Neuronal stem cell (in vitro differentiated cells): Measurements from ENCODE around the gene TRPC4AP.

Experiments
- DNase-seq: peaks from one replicate; pipeline ENCODE4 v3.0.0-alpha.2; 2013; ENCODE audit warnings: low spot score
- H2AFZ ChIP-seq: one replicate; pipeline ENCODE4 v1.6.1; 2013; ENCODE audit warnings: mild to moderate bottlenecking, low read length, inconsistent platforms
- H2AK5ac ChIP-seq: 2 replicates; pipeline ENCODE4 v1.6.1; 2013; ENCODE audit warnings: low read depth, mild to moderate bottlenecking, inconsistent platforms, low read length, moderate library complexity, mixed read lengths
- H2BK120ac ChIP-seq: 2 replicates; pipeline ENCODE4 v1.6.1; 2013; ENCODE audit warnings: low read depth, mild to moderate bottlenecking, inconsistent platforms, low read length, moderate library complexity, mixed read lengths
- H2BK12ac ChIP-seq: one replicate; pipeline ENCODE4 v1.6.1; 2013; ENCODE audit warnings: low read length, inconsistent platforms
- H2BK15ac ChIP-seq: 2 replicates; pipeline ENCODE4 v1.6.1; 2013; ENCODE audit warnings: mild to moderate bottlenecking, low read length, inconsistent platforms, mixed read lengths
- H2BK5ac ChIP-seq: one replicate; pipeline ENCODE4 v1.6.1; 2013; ENCODE audit warnings: inconsistent platforms, mild to moderate bottlenecking, low read length, moderate library complexity
- H3K14ac ChIP-seq: one replicate; pipeline ENCODE4 v1.6.1; 2013; ENCODE audit warnings: low read length, inconsistent platforms
- H3K18ac ChIP-seq: 2 replicates; pipeline ENCODE4 v1.6.1; 2013; ENCODE audit warnings: low read length, inconsistent platforms
- H3K23ac ChIP-seq: 2 replicates; pipeline ENCODE4 v1.6.1; 2013; ENCODE audit warnings: low read depth, mild to moderate bottlenecking, mixed read lengths, low read length, inconsistent platforms; ENCODE audit not compliant: poor library complexity
- H3K27ac ChIP-seq: replicated peaks from 3 replicates; pipeline ENCODE4 v1.5.1; 2013; ENCODE audit warnings: low read length, inconsistent platforms
- H3K27me3 ChIP-seq, 3 experiments: 2 replicates each; pipeline ENCODE4 v1.6.1; 2013; ENCODE audit warnings: low read length in 3 of 3, mild to moderate bottlenecking in 2 of 3, inconsistent platforms in 1 of 3, low read depth in 1 of 3, mixed read lengths in 1 of 3, moderate library complexity in 1 of 3; ENCODE audit not compliant: control insufficient read depth in 3 of 3, insufficient read depth in 3 of 3
- H3K36me3 ChIP-seq, 2 donors: replicated peaks in 1 of 2; 2 replicates each; pipeline ENCODE4 v1.6.1; 2013; ENCODE audit warnings: low read length in 2 of 2; ENCODE audit not compliant: control insufficient read depth in 2 of 2, insufficient read depth in 2 of 2
- H3K4ac ChIP-seq: 2 replicates; pipeline ENCODE4 v1.6.1; 2013; ENCODE audit warnings: inconsistent platforms, mild to moderate bottlenecking, low read length, moderate library complexity
- H3K4me1 ChIP-seq, 2 donors: 1 replicate in 1 of 2; 2 replicates in 1 of 2; pipeline ENCODE4 v1.6.1; 2013; ENCODE audit warnings: low read length in 2 of 2, low read depth in 1 of 2; ENCODE audit not compliant: control insufficient read depth in 2 of 2, insufficient read depth in 1 of 2
- H3K4me2 ChIP-seq: one replicate; pipeline ENCODE4 v1.6.1; 2013; ENCODE audit warnings: mild to moderate bottlenecking, low read length, inconsistent platforms; ENCODE audit not compliant: insufficient read depth, poor library complexity, severe bottlenecking
- H3K4me3 ChIP-seq, 2 donors: 2 replicates each; pipeline ENCODE4 v1.5.1; 2013; ENCODE audit warnings: low read length in 2 of 2, mild to moderate bottlenecking in 2 of 2, inconsistent platforms in 1 of 2, moderate library complexity in 1 of 2
- H3K79me1 ChIP-seq: one replicate; pipeline ENCODE4 v1.6.1; 2013; ENCODE audit warnings: low read depth, mild to moderate bottlenecking, inconsistent platforms, low read length, moderate library complexity
- H3K9ac ChIP-seq: one replicate; pipeline ENCODE4 v1.6.1; 2013; ENCODE audit warnings: mild to moderate bottlenecking, low read depth, low read length, inconsistent platforms; ENCODE audit not compliant: poor library complexity
- H3K9me3 ChIP-seq, 2 donors: replicated peaks in 1 of 2; 2 replicates each; pipeline versions ENCODE3 to v1.6.1; 2013; ENCODE audit warnings: low read length in 2 of 2, mild to moderate bottlenecking in 2 of 2, inconsistent platforms in 1 of 2, low read depth in 1 of 2, mixed read lengths in 1 of 2, moderate library complexity in 1 of 2; ENCODE audit not compliant: control insufficient read depth in 2 of 2, insufficient read depth in 1 of 2
- H4K8ac ChIP-seq: one replicate; pipeline ENCODE4 v1.6.1; 2013; ENCODE audit warnings: low read depth, mild to moderate bottlenecking, inconsistent platforms, low read length, moderate library complexity
- H4K91ac ChIP-seq: one replicate; pipeline ENCODE4 v1.6.1; 2013; ENCODE audit warnings: low read length, low read depth, mild to moderate bottlenecking, inconsistent platforms; ENCODE audit not compliant: poor library complexity
- WGBS, 2 donors: extraction: QIAGEN DNeasy Blood & Tissue Kit; methylation state at CpG; one replicate each; pipeline ENCODE4 v1.1.7; 2013; ENCODE audit warnings: missing lambda C conversion rate in 2 of 2, mixed read lengths in 1 of 2; ENCODE audit not compliant: insufficient read length in 2 of 2, insufficient replicate concordance in 1 of 2; ENCODE audit errors: extremely low coverage in 2 of 2; 5-methylcytosine and 5-hydroxymethylcytosine counted together

TRPC4AP gene

DNA sequence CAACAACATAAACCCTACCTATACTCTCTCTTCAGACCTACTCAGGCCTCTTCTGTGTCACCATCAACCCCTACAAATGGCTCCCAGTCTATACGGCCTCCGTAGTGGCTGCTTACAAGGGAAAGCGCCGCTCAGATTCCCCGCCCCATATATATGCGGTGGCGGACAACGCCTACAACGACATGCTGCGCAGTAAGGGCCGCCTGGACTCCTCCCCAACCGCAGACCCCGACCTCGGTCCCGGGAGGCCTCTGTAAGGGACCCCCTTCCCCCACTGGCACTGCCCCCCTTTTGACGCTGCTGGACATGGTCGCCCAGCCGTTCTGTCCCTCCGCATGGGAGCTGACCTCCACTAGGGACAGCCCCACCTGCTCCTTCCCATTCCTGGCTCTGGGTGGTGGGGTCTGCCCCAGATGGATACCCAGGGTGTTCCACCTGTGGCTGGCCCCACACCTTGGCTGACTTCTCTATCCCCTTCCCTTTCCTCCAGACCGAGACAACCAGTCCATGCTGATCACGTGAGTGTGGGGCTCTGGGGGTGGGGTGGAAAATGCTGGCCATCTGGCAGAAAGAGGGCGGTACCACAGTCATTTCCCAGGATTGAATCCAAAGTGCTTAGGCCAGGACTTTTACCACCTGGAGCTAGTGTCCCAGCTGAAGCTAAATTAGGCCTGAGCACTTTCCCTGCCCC lies 111.9 kb downstream of the TRPC4AP start:
- Histone ChIP-seq H2AK5ac (peak overlapping the region; percentile 81), H3K4ac (no peak overlapping the region), H3K9me3 (no peaks in the 10 kb centered on the region), H3K4me3 (no peak overlapping the region), H3K9ac (no peak overlapping the region), H2BK12ac (peak overlapping the region; percentile 22), H2AFZ (no peak overlapping the region), H3K79me1 (no peaks in the 10 kb centered on the region), H4K8ac (no peak overlapping the region), H3K18ac (peak overlapping the region; percentile 93), H3K36me3 (no peaks in the 10 kb centered on the region), H2BK120ac (peak overlapping the region; percentile 41), H3K14ac (peak overlapping the region; percentile 89), H4K91ac (no peak overlapping the region), H3K27ac (no peak overlapping the region), H2BK5ac (no peak overlapping the region), H2BK15ac (peak overlapping the region; percentile 49), H3K4me2 (no peak overlapping the region), H3K27me3 (peaks cover 0 to 8% (median 7%) of the 10 kb centered on the region in 3 experiments), H3K23ac (peak overlapping the region; percentile 85), H3K4me1 (peaks cover 5 to 20% of the 10 kb centered on the region in 2 donors)
- DNase-seq = no peak
- WGBS, 2 donors = no CpG with 5 or more reads among the region's 22 CpGs

DNA sequence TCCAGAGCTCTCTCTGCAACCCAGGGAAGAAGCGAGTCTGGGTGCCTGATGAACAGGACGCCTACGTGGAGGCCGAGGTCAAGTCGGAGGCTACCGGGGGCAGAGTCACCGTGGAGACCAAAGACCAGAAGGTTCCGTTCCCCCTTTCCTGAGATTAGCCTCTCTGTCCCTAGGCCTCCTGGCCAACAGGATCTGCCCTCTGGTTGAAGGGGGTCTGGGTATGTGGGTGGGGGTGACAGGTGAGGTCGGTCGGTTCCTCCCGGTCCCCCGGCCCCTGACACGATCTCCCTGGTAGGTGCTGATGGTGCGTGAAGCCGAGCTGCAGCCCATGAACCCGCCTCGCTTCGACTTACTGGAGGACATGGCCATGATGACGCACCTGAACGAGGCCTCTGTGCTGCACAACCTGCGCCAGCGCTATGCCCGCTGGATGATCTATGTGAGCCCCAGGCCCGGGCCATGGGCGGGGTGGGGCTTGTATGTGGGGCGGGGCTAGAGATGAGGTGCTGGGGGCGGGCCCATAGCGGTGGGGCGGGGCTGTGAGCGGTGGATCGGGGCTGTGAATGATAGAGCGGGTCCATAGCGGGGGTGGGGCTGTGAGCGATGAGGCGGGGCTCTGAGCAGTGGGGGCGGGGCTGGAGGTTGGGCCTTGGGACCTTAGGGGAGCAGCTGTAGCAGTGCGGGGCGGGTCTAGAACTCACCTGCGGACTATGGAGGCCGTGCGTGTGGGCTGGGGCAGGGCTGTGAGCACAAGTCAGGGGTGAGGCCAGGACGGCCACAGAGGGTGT lies 113.0 kb downstream of the TRPC4AP start:
- Histone ChIP-seq H3K9me3 (no peaks in the 10 kb centered on the region), H2BK12ac (no peak overlapping the region), H2BK120ac (peak overlapping the region; percentile 81), H2BK5ac (no peak overlapping the region), H4K8ac (peak overlapping the region; percentile 82), H4K91ac (no peak overlapping the region), H3K9ac (peak overlapping the region; percentile 12), H3K23ac (peak overlapping the region; percentile 60), H3K36me3 (no peaks in the 10 kb centered on the region), H3K4me2 (no peak overlapping the region), H3K4ac (no peak overlapping the region), H3K14ac (peak overlapping the region; percentile 21), H3K18ac (peak overlapping the region; percentile 38), H3K4me1 (peaks cover 5 to 20% of the 10 kb centered on the region in 2 donors), H2BK15ac (peak overlapping the region; percentile 75), H2AK5ac (peak overlapping the region; percentile 43), H3K27me3 (peaks cover 0 to 8% (median 7%) of the 10 kb centered on the region in 3 experiments), H3K79me1 (no peaks in the 10 kb centered on the region), H3K4me3 (no peak overlapping the region), H3K27ac (no peak overlapping the region), H2AFZ (no peak overlapping the region)
- no CpG with 5 or more reads among the region's 42 CpGs for WGBS, 2 donors
- no peak for DNase-seq

DNA sequence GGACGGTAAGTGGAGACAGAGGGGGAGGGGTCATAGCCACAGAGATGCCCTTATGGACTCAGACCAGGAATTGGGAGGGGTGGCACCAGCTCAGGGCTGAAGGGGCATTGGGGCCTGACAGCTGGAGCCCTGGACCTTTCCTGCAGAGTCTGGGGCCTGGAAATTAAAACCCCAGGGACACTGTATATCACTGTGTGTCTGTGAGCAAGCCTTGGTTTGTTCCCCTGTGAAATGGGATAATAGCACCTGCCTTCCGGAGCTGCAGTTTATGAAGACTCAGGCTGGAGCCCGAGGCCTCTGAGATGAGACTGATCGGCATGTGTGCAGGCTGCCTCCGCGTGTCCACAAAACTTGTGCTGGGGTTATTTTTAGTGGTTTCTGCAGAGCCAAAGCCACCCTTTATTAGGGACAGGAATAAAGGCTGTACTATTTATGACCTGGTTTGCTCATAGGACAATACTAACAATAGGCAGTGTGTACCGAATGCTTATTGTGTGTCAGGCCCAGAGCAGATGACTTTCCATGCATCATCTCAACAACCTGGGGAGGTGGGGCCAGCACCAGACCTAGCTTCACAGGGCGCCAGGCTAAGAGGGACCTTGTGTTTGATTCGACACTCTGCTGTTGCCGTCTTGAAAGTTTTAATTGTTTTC lies 114.4 kb downstream of the TRPC4AP start:
- no peaks in the 10 kb centered on the region for H3K27me3 ChIP-seq
- H3K36me3 ChIP-seq = no peaks in the 10 kb centered on the region
- no peak overlapping the region for H3K27ac ChIP-seq
- no peak overlapping the region for H2BK15ac ChIP-seq
- H3K4me3 ChIP-seq = no peak overlapping the region
- no peak overlapping the region for H2AK5ac ChIP-seq
- H2AFZ ChIP-seq = no peak overlapping the region
- H3K4me2 ChIP-seq = no peak overlapping the region
- H3K79me1 ChIP-seq = no peaks in the 10 kb centered on the region
- H2BK120ac ChIP-seq = peak overlapping the region; percentile 87
- no peak overlapping the region for H3K9ac ChIP-seq
- H4K8ac ChIP-seq = no peak overlapping the region
- H2BK12ac ChIP-seq = no peak overlapping the region
- no CpG with 5 or more reads among the region's 10 CpGs for WGBS, 2 donors
- no peaks in the 10 kb centered on the region for H3K9me3 ChIP-seq
- H2BK5ac ChIP-seq = no peak overlapping the region
- peaks cover 5 to 13% of the 10 kb centered on the region in 2 donors for H3K4me1 ChIP-seq
- peak overlapping the region; percentile 76 for H3K18ac ChIP-seq
- H3K4ac ChIP-seq = no peak overlapping the region
- peak overlapping the region; percentile 85 for H4K91ac ChIP-seq
- DNase-seq = no peak
- peak overlapping the region; percentile 31 for H3K14ac ChIP-seq
- no peak overlapping the region for H3K23ac ChIP-seq
